PC-9 (cell line): ENCODE results near the gene MFSD12.

Experiments used
- EZH2 ChIP-seq: fragments of 200-600 bp; sonication (generic); IDR thresholded peaks from 2 replicates; pipeline ENCODE4 v1.8.0; 2017; ENCODE audit warnings: antibody characterized with exemption, low read depth
- TF ChIP-seq, protein P1 (sequence below): fragments of 200-600 bp; sonication (generic); conservative IDR thresholded peaks from 2 replicates; pipeline ENCODE4 v1.6.1; 2017; ENCODE audit warnings: mixed run types, antibody characterized with exemption, mild to moderate bottlenecking, moderate library complexity

GRCh38 chr19:3551792-3552095 lies 5.6 kb downstream of the MFSD12 start:
- TF ChIP-seq, protein P1, sequence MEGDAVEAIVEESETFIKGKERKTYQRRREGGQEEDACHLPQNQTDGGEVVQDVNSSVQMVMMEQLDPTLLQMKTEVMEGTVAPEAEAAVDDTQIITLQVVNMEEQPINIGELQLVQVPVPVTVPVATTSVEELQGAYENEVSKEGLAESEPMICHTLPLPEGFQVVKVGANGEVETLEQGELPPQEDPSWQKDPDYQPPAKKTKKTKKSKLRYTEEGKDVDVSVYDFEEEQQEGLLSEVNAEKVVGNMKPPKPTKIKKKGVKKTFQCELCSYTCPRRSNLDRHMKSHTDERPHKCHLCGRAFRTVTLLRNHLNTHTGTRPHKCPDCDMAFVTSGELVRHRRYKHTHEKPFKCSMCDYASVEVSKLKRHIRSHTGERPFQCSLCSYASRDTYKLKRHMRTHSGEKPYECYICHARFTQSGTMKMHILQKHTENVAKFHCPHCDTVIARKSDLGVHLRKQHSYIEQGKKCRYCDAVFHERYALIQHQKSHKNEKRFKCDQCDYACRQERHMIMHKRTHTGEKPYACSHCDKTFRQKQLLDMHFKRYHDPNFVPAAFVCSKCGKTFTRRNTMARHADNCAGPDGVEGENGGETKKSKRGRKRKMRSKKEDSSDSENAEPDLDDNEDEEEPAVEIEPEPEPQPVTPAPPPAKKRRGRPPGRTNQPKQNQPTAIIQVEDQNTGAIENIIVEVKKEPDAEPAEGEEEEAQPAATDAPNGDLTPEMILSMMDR: no peak
- no peak for TF ChIP-seq EZH2
